Fibroblast of skin of left biceps (primary cell): ENCODE results near the gene OPN4.
A peak's percentile ranks its signal among the peaks of the same experiment; 100 is the strongest.

Source experiments
- DNase-seq, 2 experiments: peaks; one replicate each; pipeline ENCODE4 v3.0.0-alpha.2; 2013; ENCODE audit warnings: low read depth in 2 of 2

The OPN4 gene

DNA sequence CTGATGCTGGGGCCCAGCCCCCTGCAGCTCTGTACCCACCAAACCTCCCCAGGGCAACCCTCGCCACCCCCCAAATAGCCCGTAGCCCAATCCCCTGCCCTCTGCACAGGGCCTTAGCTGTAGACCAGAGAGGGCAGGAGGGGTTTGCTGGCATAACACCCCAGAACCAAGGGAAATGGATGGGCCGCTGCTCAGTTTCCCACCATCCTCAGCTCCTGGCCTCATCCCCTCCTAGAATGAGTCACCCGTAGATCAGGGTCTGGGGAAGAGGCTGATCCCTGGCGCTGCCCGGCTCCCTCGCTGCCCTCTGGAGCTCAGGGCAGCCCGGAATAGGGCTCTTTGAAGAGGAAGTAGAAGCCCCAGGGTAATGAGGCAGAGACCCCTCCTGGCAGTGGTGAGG lies 45.2 kb downstream of the OPN4 start:
- no peak for DNase-seq

DNA sequence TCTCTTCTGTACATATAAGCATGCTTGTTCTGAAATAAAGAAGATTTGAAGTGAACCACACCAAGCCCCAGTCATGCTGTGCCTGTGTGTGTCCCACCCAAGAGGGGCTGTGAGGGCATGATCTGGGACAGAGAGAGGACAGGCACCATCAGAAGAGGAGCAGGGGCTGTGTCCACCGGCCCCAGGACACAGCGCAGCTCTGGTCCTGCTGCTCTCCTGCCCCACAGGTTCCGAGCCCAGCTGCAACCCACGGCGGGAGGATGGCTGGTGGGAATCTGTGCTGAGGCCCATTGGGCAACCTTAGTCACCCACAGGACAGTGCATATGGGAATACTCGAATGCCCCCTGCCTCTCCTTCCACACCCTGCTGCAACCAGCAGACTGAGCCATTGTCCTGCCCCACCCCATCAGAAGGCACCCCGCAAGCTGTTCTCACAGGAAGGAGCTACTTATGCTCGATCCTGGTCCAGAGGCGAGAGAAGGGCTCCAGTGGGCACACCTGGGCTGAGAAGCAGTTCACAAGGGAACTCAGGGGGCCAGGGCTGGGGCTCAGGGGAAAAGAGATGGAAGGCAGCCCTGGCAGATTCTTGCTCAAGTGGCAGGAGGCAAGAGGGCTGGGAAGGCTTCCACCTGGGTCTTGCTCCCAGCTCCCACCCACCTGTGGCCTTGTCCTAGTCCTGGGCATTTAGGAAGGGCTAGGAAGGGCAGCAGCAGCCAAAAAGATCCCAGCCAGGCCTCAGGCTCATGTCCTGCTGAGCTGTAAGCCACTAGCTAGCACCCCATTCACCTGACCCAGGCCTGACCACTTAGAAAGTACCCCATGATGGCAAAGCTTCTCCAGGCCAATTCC lies 45.9 kb downstream of the OPN4 start:
- DNase-seq = no peak

DNA sequence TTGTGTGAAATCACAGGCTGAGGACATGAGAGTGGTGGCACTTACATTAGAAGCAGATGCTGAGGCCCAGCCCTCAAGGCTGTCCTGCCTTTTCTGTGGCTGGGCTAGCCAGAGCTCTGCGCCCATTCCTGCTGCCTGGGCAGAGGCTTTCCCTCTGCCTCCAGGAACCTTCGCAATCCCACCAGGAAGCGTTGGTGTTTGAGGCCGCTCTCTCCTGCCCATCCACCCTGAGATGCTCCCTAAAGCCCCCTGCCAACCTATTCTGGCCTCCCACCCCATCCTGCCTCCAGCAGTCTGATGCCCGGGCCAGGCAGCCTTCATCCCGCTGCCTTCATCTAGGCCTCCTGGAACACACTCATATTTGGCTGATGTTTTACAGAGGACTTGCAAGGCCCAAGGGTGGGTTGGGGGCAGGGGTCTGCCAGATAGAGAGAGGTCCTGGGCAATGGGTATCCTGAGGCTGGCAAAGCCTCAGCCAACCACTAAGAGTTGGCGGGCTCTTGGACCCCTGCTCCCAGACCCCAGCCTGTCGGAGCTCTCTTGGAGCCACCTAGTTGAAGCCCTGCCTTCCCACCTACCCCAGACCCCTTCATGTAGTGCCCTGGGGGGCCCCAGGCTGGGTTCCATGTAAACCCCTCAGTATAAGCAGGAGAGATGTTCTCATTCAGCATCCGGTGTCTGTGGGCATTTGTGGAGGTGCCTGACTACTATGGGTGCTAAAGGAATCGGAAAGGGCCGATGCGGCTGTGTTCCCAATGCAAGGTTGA lies 46.7 kb downstream of the OPN4 start:
- no peak for DNase-seq

DNA sequence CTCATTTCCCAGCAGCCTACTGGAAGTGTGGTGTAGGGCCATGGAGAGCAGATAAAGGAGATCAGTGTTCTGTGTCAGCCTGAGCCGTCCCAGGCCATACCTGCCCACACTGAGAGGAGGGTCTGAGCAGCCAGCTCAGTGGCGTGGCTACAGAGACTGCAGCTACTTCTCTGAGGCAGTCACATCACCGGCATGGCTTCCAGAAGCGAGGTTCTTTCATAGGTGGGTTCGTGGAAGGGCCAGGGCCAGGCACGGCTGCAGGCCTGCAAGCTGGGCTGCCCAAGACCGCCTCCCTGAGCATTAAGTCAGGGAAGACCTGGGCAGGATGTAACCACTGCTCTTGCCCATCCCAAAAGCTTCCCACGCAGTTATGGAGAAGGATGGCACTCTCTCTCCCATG lies 48.8 kb downstream of the OPN4 start:
- DNase-seq = no peak

DNA sequence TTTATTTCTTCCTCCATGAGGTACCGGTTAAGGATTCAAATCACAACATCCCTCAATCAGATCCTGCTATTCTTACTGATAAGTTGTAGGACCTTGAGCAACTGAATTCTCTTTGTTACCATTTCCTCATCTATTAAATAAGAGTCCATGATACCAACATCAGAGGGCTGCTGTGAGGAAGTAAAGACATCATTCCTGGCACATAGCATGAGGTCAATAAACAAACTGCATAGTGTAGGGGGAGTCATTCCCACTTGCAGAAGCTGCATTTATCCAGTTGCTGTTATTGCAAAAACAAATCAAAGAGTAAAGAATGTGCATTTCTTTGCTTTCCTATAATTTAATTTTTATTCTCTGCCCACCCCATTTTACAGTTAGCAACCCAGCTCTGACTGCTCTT lies 50.8 kb downstream of the OPN4 start:
- no peak for DNase-seq

DNA sequence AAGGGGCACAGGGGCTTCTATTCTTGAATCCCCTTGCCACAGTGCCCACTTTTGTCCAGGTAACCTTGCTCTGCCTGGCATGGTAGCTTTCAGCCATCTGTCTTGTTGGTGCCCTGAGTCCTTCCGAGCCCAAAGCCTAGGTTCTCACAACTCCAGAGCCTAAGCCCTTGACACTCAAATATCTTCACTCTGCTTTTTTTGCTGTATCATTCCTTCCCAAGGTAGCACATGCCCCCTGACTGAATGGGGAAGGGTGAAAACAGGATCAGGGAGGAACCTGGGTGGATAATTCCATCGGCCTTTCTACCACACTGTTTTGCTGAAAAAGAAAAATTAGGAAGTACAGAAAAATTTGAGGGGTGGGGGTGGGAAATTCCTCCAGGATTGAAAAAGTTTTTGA lies 51.6 kb downstream of the OPN4 start:
- no peak for DNase-seq

DNA sequence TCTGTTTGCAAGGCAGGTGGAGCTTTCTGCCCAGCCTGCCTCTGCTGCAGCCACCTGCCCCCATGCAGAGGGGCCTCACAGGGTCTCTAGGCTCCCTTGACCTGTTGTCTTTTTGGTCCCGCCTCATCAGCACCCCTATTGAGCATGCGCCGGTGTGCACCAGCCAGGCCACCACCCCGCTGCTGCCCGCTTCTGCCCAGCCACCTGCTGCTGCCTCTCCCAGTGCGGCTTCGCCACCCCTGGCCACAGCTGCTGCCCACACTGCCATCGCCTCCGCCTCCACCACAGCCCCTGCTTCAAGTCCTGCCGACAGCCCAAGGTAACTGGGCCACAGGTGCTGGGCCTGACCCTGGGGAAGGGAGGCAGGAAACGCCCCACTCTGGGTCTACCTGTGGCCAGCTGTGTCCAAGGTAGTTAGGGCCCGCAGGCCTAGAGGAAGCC lies 52.1 kb downstream of the OPN4 start:
- DNase-seq = no peak

DNA sequence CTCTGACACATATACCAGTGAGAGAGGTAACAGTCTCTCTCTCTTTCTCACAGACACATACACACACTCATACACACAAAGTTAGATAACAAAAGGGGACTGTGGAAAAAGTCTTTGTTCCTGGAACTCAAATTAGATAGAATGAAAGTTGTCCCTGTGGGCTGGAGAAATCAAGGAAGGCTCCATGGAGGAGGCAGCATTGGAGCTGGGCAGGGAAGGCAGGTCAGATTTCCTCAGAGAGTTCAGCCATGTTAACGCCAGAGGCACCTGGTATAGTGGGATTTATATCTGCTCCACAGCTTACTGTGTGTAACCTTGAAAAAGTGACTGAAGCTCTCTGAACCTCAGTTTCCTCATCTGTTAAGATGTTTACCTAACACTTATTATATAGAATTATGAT lies 52.6 kb downstream of the OPN4 start:
- DNase-seq = no peak

DNA sequence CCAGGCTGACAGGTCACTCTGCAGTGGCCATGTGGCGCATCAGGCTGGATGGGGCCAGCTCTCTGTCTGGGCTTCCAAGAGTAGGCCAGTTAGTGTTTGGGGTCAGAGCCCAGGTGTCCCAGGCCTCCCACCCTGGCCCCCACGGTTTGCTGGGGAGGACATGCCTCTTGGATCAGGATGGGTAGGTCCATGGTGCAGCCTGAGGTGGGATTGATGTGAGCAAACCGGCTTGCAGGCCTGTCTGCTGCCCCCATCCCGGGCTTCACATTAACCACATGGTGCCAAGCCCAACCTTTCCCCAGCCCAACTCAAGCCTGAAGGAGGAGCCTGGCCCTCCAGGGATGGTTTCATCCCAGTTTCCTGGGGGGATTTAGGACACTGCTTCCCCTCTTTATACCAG lies 53.2 kb downstream of the OPN4 start:
- DNase-seq = no peak

DNA sequence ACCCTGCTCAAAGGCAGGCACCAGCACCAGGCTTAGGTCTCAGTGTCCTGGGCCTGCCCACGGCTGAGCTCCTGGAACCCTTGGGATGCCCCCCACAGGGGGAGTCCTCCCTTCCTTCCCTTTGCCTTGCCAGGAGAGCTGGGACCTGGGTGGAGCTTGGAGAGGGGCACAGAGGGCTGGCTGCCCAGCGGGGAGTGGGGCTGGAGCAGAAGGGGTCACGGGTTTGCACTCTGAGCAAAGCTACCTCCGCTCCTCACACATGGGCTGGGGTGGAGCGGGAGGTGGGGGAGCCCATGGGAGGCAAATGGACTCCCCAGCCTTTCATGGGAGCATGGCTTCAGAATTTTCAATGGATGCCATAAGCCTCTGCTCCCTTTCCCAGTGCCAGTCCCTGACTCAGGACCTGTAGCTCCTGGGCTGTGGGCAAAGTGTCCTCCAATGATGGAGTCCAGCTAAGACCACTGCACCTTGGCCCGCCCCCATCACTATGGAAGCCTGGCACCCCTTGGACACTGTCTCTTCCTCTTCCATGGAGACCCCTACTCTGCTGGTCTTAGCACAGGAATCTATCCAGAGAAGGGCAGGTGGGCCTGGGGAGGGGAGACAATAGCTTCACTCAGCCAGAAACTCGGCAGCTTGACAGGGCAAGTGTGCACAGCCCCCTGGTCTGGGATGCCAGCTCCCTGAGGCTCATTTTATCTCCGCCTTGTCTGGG lies 53.9 kb downstream of the OPN4 start:
- DNase-seq = no peak

DNA sequence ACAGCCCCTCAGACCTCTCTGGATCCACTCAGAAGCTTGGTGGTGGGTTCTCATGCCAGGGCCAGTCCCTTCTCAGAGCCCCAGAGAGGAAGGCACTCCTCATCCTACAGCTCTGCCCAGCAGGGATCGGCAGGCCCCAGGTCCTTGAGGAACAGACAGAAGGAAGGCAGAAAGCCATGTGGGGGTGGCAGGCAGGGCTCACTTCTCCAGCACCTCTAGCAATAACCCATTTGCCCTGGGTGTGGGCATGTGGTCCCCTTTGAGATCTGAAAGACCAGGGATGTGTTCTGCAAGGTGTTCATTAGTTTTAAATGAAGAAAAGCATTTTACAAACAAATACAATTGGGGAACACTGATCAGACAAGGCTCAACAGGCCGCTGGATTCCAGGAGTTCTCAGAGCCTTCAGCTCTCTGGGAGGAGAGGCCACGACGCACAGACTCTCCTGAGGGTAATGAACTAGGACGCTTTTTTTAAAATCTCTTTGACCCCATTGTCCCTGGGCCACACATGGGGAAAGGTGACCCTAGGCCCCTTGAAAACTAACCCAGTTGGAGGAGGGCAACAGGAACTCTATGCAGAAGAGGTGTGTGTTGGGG lies 54.5 kb downstream of the OPN4 start:
- no peak for DNase-seq

DNA sequence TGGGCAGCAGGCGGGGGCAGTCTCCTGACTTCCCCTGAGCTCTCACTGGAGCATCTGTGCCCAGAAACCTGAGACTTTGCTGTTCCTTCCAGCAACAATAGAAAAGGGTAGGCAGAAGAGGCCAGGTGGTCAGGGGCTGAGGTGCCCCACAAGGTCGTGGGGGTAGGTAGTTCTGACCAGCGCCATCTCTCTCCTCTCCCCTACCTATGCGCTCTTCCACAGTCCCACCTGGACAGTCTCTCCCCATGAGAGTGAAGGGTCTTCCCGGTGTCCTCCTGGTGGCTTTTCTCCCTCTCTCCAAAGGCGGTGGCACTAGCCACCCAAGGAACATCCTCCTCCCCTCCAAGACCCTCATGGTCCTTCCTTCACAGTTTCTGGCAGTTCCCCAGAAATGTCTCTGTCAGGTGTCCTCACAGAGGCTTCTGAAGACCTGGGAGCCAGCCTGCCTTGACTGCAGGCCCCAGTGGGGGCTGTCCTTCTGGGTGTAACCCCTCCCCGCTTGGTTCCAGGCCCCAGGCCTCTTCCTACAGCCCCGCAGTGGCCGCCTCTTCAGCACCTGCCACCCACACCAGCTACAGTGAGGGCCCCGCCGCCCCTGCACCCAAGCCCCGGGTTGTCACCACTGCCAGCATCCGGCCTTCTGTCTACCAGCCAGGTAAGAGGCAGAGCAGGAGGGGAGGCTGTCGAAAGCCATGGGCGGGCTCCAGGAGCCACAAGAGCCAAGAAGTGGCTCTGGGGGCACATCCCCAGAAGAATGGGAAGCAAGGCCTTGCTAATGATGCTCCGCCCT lies 55.2 kb downstream of the OPN4 start:
- DNase-seq = no peak

DNA sequence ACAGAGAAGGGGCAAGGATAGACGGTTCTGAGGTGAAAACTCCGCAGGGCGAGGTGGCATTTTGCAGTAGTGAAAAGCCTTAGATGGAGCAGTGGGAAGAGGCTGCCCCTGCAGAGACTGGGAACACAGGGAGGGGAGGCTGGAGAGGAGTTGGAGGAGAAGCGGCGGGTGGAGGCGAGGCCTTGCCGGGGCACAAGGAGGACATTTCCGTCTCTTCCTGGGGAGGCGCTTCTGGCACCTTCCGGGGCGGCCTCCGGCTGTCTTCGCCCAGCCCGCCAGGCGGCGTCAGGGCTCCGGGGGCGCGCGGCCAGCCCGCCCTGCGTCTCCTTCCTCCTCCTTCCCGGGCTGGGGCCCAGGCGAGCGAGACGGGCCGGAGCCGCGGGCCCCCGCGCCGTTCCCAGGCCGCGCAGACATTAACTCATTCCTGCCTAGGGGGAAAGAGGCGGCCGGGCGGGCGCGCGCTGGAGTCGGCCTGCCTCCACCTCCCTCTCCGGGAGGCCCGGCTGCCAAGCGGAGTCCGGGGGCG lies 56.7 kb downstream of the OPN4 start:
- peak; percentile 72 to 80 for DNase-seq

DNA sequence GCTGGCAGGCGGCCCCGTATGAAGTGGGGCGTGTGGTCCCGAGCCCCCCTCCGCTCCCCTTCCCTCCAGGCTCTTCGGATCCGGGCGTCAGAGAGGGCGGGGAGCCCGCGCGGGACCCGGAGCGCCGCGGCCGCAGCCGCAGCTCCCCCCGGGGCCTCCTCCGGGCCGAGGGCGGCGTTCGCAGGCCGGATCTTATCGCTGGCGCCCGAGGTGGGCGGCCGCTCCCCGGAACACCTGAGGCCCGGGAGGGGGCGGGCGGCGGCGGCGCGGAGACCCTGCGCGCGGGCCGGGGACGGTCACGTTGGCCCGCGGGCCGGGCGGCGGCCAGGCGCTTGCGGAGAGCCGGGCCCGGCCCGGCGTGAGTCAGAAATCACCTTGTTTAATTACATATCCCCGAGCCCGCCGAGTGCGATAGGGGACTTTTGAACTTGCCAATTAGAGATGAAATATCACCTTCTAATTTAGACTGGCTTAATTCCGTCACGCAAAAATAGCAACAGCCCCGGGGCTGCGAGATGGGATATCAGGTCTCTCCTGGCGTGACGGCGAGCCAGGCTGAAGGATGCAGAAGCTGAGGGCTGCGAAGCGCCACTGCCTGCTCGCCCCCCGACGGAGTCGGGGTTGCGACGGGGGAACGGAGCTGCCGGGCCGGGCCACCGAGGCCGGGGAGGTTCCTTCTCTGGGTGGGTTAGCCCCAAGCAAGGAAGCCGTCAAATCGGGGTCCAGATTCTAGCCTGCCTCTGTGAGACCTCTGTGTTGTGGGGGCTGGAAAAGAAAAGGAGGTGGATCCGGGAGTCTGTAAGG lies 57.4 kb downstream of the OPN4 start:
- no peak for DNase-seq

DNA sequence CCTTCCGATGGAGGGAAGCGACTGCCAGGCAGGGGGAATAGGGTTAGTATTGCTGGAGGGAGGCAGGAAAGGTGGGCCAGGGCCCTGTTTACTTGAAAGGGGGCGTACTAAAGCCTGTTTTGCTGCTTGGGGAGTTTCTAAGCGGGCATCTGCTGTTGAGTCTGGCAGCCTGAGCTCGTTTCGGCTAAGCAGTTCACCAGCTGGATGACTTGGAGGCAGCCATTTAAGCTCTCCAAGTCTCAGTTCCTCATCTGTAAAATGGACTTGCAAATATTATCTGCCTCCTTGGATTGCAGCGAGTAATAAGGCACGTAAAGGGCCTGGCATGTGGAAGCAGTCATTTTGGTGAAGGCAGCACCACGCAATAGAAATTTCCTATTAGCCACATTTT lies 58.0 kb downstream of the OPN4 start:
- DNase-seq = no peak

DNA sequence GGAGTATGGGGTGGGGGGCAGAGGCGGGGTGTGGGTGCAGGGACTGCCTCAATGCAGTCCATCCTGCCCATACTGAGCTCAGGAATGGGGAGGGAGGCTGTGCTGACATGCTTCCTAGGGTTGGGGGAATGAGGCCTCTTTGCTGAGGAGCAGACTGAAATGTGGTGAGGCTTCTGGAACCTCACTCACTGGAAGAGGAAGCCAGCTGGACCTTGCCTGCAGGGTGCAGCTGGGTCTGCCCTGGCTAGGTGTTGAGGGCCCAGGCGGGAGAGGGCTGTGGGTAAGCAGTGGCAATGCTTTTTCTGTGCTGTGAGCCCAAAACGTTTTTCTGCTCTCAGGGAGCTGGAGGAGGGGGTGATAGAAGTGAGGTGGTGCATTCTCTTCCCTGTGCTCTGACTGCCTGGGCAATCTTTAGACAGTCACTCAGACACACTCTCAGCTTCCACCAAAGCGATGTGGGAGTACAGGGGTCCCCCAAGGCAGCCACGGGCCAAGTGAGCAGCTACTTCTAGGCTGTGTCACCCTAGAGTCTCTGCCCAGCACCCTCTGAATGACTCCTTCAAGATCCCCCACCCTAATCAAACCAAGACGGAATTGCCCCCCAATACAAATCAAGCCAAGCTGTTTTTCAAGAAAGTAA lies 60.9 kb downstream of the OPN4 start:
- DNase-seq = no peak

DNA sequence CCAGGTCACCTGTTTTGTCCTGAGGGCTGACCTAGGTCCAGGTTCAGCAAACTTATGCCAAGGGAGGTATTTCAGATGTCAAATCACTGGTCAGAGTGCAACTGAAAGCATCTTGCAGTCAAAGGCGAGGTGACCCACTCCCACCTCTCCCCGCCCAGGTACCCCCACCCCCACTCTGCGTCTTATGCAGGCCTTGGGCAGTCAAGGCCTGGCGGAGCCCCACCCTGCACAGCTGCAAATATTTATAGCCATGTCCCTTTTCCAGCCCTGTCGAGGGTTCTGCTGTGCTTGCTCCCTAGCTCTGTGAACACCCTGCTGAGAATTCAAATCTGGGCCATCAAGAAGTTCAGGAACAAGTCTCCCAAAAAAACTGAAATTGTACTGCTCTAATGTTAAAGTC lies 61.5 kb downstream of the OPN4 start:
- no peak for DNase-seq
